ENCODE data around the gene SGTA.
"Not testable (repeated sequence)": the region's sequence is repeated elsewhere in the genome, so short reads cannot be mapped to it uniquely, and the experiment has no call there.

Gene SGTA

GRCh38 chr19:2799273-2800020 is 16.4 kb upstream of the SGTA start:
- no peaks in the 10 kb centered on the region for H3K9me3 ChIP-seq (ENCODE audit: control insufficient read depth, low read length)
- 94% methylated on average over 39 to 41 of the region's 41 CpGs for WGBS, 2 experiments (ENCODE audit: insufficient coverage in 2 of 2)
- peaks cover 15% of the 10 kb centered on the region for H3K4me1 ChIP-seq (ENCODE audit: control insufficient read depth, insufficient read depth, low read length, poor library complexity, severe bottlenecking)
- H3K4me3 ChIP-seq (ENCODE audit: extremely low read depth, insufficient read depth, low read length, poor library complexity, severe bottlenecking), result no peak overlapping the region
- H3K27ac ChIP-seq (ENCODE audit: low read depth, low read length, severe bottlenecking), result no peak overlapping the region
- peaks cover 92% of the 10 kb centered on the region for H3K36me3 ChIP-seq (ENCODE audit: control insufficient read depth, insufficient read depth, low read length)

- Histone ChIP-seq H3K4me1 (ENCODE audit: control insufficient read depth, insufficient read depth, low read length, poor library complexity, severe bottlenecking) (peaks cover 15% of the 10 kb centered on the region), H3K36me3 (ENCODE audit: control insufficient read depth, insufficient read depth, low read length) (peaks cover 92% of the 10 kb centered on the region), H3K27ac (ENCODE audit: low read depth, low read length, severe bottlenecking) (peak overlapping the region; percentile 66), H3K9me3 (ENCODE audit: control insufficient read depth, low read length) (no peaks in the 10 kb centered on the region), H3K4me3 (ENCODE audit: extremely low read depth, insufficient read depth, low read length, poor library complexity, severe bottlenecking) (no peak overlapping the region)
- 81 to 87% methylated on average over 7 of the region's 7 CpGs for WGBS, 2 experiments (ENCODE audit: insufficient coverage in 2 of 2)
These were observed 15.7 kb upstream of the SGTA start for GRCh38 chr19:2798733-2799132.

DNA sequence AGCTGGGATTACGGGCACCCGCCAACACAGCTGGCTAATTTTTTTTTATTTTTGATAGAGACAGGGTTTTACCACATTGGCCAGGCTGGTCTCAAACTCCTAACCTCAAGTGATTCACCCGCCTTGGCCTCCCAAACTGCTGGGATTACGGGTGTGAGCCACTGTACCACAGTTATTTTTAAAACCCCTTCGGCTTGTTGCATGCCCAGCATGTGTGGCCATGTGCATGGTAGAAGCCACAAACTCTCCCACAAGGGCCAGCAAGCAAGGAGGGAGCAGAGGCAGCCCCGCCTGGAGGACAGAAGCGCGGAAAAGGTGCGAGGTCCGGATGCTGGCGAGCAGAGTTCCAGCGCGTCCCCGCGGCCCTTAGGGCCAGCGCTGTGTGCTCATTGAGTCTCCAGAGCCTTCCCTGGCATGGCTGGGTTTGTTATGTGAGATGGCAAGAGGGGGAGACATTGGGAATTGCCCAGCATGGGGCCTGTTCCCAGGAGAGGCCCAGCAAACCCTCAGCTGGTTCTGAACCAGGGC is 15.1 kb upstream of the SGTA start:
- Histone ChIP-seq H3K4me3 (ENCODE audit: extremely low read depth, insufficient read depth, low read length, poor library complexity, severe bottlenecking) (no peak overlapping the region), H3K4me1 (ENCODE audit: control insufficient read depth, insufficient read depth, low read length, poor library complexity, severe bottlenecking) (peaks cover 15% of the 10 kb centered on the region), H3K36me3 (ENCODE audit: control insufficient read depth, insufficient read depth, low read length) (peaks cover 92% of the 10 kb centered on the region), H3K9me3 (ENCODE audit: control insufficient read depth, low read length) (no peaks in the 10 kb centered on the region), H3K27ac (ENCODE audit: low read depth, low read length, severe bottlenecking) (peak overlapping the region; percentile 66)
- 94 to 96% methylated on average over 12 to 16 of the region's 16 CpGs for WGBS, 2 experiments (ENCODE audit: insufficient coverage in 2 of 2)

DNA sequence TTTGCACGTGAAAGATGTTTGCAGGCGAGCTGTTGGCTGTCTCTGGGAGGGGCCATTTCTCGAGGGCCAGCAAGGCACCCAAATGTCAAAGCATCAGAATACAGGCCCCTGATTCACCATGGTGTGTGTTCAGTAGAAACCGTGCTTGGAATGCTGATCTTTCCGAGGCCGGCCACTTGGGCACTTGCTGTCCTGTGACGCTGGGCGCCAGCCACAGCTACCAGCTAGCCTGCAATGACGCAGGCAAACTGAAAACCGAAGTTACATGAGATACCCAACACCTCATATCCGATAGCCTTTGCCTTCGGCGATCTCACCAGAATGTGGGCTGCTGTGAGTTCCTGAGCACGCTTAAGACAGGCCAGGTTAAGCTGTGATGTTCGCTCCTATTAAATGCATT is 14.2 kb upstream of the SGTA start:
- no peak overlapping the region for H3K4me3 ChIP-seq (ENCODE audit: extremely low read depth, insufficient read depth, low read length, poor library complexity, severe bottlenecking)
- peaks cover 15% of the 10 kb centered on the region for H3K4me1 ChIP-seq (ENCODE audit: control insufficient read depth, insufficient read depth, low read length, poor library complexity, severe bottlenecking)
- no peaks in the 10 kb centered on the region for H3K9me3 ChIP-seq (ENCODE audit: control insufficient read depth, low read length)
- peaks cover 92% of the 10 kb centered on the region for H3K36me3 ChIP-seq (ENCODE audit: control insufficient read depth, insufficient read depth, low read length)
- 95 to 96% methylated on average over 15 of the region's 15 CpGs for WGBS, 2 experiments (ENCODE audit: insufficient coverage in 2 of 2)
- H3K27ac ChIP-seq (ENCODE audit: low read depth, low read length, severe bottlenecking), result no peak overlapping the region

DNA sequence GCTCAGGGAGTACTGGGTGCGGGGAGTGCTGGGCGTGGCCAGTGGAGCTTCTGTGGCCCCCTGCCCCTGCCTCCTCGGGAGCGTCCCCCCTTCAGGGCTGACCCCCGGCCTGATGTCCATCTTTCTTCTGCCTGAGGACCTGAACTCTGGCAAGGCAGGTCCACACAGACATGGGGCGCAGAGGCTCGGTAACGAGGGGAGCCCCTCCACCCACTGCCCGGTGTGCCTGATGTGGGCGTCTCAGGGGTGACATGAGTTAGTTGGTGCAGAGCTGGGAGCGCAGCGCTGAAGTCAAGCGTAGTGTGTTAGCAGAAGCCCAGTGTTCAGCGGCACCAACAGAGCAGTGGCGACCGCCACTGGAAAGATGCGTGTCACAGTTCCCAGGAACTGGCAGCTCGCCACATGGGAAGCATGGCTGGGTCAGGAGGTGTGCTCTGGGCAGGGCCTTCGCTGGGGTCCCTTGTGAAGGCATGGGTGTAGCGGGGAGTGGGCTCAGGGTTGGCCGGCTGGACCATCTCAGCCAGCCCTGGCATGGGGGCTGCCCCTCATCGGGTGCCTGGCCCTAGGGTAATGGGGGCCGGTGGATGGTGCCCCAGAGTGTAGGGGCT is 13.7 kb upstream of the SGTA start:
- no peaks in the 10 kb centered on the region for H3K9me3 ChIP-seq (ENCODE audit: control insufficient read depth, low read length)
- WGBS, 2 experiments (ENCODE audit: insufficient coverage in 2 of 2), result 96 to 97% methylated on average over 22 to 23 of the region's 23 CpGs
- H3K27ac ChIP-seq (ENCODE audit: low read depth, low read length, severe bottlenecking), result no peak overlapping the region
- no peak overlapping the region for H3K4me3 ChIP-seq (ENCODE audit: extremely low read depth, insufficient read depth, low read length, poor library complexity, severe bottlenecking)
- peaks cover 92% of the 10 kb centered on the region for H3K36me3 ChIP-seq (ENCODE audit: control insufficient read depth, insufficient read depth, low read length)
- peaks cover 15% of the 10 kb centered on the region for H3K4me1 ChIP-seq (ENCODE audit: control insufficient read depth, insufficient read depth, low read length, poor library complexity, severe bottlenecking)

DNA sequence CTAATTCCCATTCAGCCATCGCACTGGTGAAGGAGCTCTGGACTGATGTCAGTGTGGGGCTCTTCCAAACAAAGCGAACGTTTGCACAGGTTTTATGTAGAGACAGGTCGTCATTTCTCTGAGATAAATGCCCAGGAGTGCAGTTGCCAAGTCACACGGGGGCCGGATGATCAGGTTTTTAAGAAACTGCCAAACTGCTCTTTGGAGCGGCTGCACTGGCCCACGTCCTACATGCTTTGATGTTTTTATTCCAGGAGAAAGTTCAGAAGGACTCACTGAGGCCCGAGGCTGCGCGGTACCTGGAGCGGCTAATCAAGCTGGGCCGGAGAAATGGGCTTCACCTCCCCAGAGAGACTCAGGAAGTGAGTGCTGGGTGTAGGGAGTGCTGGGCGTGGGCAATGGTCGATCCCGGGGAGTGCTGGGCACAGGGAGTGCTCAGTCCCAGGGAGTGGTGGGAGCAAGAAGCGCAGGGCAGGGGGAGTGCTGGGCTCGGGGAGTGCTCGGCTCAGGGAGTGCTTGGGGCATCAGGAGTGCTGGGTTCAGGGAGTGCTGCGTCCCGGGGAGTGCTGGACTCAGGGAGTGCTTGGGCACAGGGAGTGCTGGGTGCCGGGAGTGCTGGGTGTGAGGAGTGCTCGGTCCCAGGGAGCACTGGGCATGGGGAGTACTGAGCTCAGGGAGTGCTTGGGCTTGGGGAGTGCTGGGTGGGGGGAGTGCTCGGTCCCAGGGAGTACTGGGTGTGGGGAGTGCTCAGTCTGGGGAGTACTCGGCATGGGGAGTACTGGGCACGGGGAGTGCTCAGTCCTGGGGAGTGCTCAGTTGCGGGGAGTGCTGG is 13.0 kb upstream of the SGTA start:
- no peak overlapping the region for H3K27ac ChIP-seq (ENCODE audit: low read depth, low read length, severe bottlenecking)
- H3K36me3 ChIP-seq (ENCODE audit: control insufficient read depth, insufficient read depth, low read length), result peaks cover 91% of the 10 kb centered on the region
- H3K4me1 ChIP-seq (ENCODE audit: control insufficient read depth, insufficient read depth, low read length, poor library complexity, severe bottlenecking), result peaks cover 15% of the 10 kb centered on the region
- H3K4me3 ChIP-seq (ENCODE audit: extremely low read depth, insufficient read depth, low read length, poor library complexity, severe bottlenecking), result no peak overlapping the region
- WGBS, 2 experiments (ENCODE audit: insufficient coverage in 2 of 2), result 90 to 94% methylated on average over 24 to 27 of the region's 27 CpGs
- H3K9me3 ChIP-seq (ENCODE audit: control insufficient read depth, low read length), result no peaks in the 10 kb centered on the region

GRCh38 chr19:2793577-2793976 is 10.5 kb upstream of the SGTA start:
- H3K27ac ChIP-seq (ENCODE audit: low read depth, low read length, severe bottlenecking), result no peak overlapping the region
- peaks cover 11% of the 10 kb centered on the region for H3K4me1 ChIP-seq (ENCODE audit: control insufficient read depth, insufficient read depth, low read length, poor library complexity, severe bottlenecking)
- H3K4me3 ChIP-seq (ENCODE audit: extremely low read depth, insufficient read depth, low read length, poor library complexity, severe bottlenecking), result no peak overlapping the region
- H3K36me3 ChIP-seq (ENCODE audit: control insufficient read depth, insufficient read depth, low read length), result peaks cover 85% of the 10 kb centered on the region
- whole genome bisulfite sequencing, 2 experiments (ENCODE audit: insufficient coverage in 2 of 2), result 97% methylated on average over 9 to 12 of the region's 12 CpGs
- no peaks in the 10 kb centered on the region for H3K9me3 ChIP-seq (ENCODE audit: control insufficient read depth, low read length)

- H3K36me3 ChIP-seq (ENCODE audit: control insufficient read depth, insufficient read depth, low read length), result peaks cover 86% of the 10 kb centered on the region
- H3K9me3 ChIP-seq (ENCODE audit: control insufficient read depth, low read length), result no peaks in the 10 kb centered on the region
These were observed 10.1 kb upstream of the SGTA start for GRCh38 chr19:2793126-2793525.

DNA sequence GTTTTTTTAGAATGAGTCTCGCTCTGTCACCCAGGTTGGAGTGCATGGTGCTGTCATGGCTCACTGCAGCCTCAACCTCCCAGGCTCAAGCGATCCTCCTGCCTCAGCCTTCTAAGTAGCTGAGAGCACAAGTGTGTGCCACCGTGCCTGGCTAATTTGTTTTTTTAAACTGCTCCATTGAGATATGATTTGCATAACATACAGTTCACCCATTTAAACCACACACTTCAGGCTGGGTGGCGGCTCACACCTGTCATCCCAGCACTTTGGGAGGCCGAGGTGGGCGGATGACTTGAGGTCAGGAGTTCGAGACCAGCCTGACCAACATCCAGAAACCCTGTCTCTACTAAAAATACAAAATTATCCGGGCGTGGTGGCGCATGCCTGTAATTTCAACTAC is 9.6 kb upstream of the SGTA start:
- WGBS, 2 experiments (ENCODE audit: insufficient coverage in 2 of 2), result 96 to 100% methylated on average over 6 to 9 of the region's 10 CpGs
- H3K36me3 ChIP-seq (ENCODE audit: control insufficient read depth, insufficient read depth, low read length), result peaks cover 87% of the 10 kb centered on the region
- not testable (repeated sequence) for H3K9me3 ChIP-seq (ENCODE audit: control insufficient read depth, low read length); H3K4me3 ChIP-seq (ENCODE audit: extremely low read depth, insufficient read depth, low read length, poor library complexity, severe bottlenecking); H3K27ac ChIP-seq (ENCODE audit: low read depth, low read length, severe bottlenecking); H3K4me1 ChIP-seq (ENCODE audit: control insufficient read depth, insufficient read depth, low read length, poor library complexity, severe bottlenecking)

More at GRCh38 chr19:2793126-2793525, 10.1 kb upstream of the SGTA start:
- H3K4me3 ChIP-seq (ENCODE audit: extremely low read depth, insufficient read depth, low read length, poor library complexity, severe bottlenecking), result no peak overlapping the region
- H3K4me1 ChIP-seq (ENCODE audit: control insufficient read depth, insufficient read depth, low read length, poor library complexity, severe bottlenecking), result peaks cover 6% of the 10 kb centered on the region
- WGBS, 2 experiments (ENCODE audit: insufficient coverage in 2 of 2), result 90 to 96% methylated on average over 6 to 7 of the region's 7 CpGs
- no peak overlapping the region for H3K27ac ChIP-seq (ENCODE audit: low read depth, low read length, severe bottlenecking)

DNA sequence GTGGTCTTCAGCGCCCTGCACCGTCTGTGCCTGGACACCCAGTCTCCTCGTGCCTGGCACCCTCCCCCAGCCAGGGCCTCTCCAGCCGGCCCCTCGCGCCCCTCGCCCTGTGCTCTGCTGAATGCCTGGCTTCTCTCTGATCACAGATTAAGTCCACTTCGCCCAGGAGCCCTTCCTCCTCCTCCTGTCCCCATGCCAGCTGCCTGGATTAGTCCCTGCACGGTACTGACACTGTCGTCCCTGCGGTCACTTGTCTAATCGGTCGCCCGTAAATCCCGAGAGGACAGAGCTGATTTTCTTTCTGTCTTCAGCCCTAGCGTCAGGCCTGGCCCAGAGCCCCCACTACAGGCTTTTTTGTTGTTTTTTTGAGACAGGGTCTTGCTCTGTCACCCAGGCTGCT is 8.8 kb upstream of the SGTA start:
- Histone ChIP-seq H3K4me3 (ENCODE audit: extremely low read depth, insufficient read depth, low read length, poor library complexity, severe bottlenecking) (no peak overlapping the region), H3K36me3 (ENCODE audit: control insufficient read depth, insufficient read depth, low read length) (peaks cover 86% of the 10 kb centered on the region), H3K27ac (ENCODE audit: low read depth, low read length, severe bottlenecking) (no peak overlapping the region), H3K4me1 (ENCODE audit: control insufficient read depth, insufficient read depth, low read length, poor library complexity, severe bottlenecking) (peaks cover 7% of the 10 kb centered on the region), H3K9me3 (ENCODE audit: control insufficient read depth, low read length) (no peaks in the 10 kb centered on the region)
- 89 to 94% methylated on average over 13 to 15 of the region's 16 CpGs for WGBS, 2 experiments (ENCODE audit: insufficient coverage in 2 of 2)
